H1 (cell line): ENCODE data around the gene PXDN. TPM values are rescaled to one million over a fixed set of nuclear protein-coding genes. Genes with fewer than 3 reads are reported as not detected.

Source experiments
- CTCF ChIA-PET: fragments of 300-600 bp; sonication (Branson Sonifier 250); formaldehyde crosslinking; loops from one replicate; lab custom pipeline; 2021; ENCODE audit not compliant: partially characterized antibody; lab: Charles Lee
- POLR2A ChIA-PET: fragments of 300-600 bp; sonication (Branson Sonifier 250); formaldehyde crosslinking; loops from one replicate; lab custom pipeline; 2021; ENCODE audit warnings: inconsistent platforms; ENCODE audit not compliant: partially characterized antibody; lab: Charles Lee
- DNase-seq, 2 experiments: peaks; one replicate each; pipeline versions ENCODE4 v3.0.0 to v3.0.0-alpha.2; 2010 to 2022; ENCODE audit warnings: low spot score in 2 of 2, low read depth in 1 of 2, mixed read lengths in 1 of 2
- FAIRE-seq: peaks from 2 replicates; lab custom pipeline; 2011; peaks lifted over from hg19 to GRCh38; lab: Jason Lieb, UNC
- H2AFZ ChIP-seq: 2 replicates; pipeline ENCODE4 v1.8.1; 2012; ENCODE audit warnings: low read length, inconsistent platforms
- H2AK5ac ChIP-seq: 2 replicates; pipeline ENCODE4 v1.6.1; 2013; ENCODE audit warnings: low read depth, low read length
- H2BK120ac ChIP-seq: replicated peaks from 2 replicates; pipeline ENCODE3; 2013; ENCODE audit warnings: low read depth, low read length, inconsistent platforms
- H2BK12ac ChIP-seq: 2 replicates; pipeline ENCODE4 v1.6.1; 2013; ENCODE audit warnings: low read depth, low read length
- H2BK15ac ChIP-seq: 2 replicates; pipeline ENCODE4 v1.6.1; 2013; ENCODE audit warnings: low read length
- H2BK20ac ChIP-seq: 2 replicates; pipeline ENCODE4 v1.6.1; 2013; ENCODE audit warnings: low read length
- H2BK5ac ChIP-seq: 2 replicates; pipeline ENCODE4 v1.6.1; 2013; ENCODE audit warnings: low read depth, low read length
- H3K14ac ChIP-seq: 2 replicates; pipeline ENCODE4 v1.6.1; 2013; ENCODE audit warnings: inconsistent platforms; ENCODE audit not compliant: insufficient read length
- H3K18ac ChIP-seq: 2 replicates; pipeline ENCODE4 v1.6.1; 2013; ENCODE audit warnings: low read length; ENCODE audit errors: extremely low read depth
- H3K23ac ChIP-seq: 2 replicates; pipeline ENCODE4 v1.6.1; 2013; ENCODE audit warnings: inconsistent platforms; ENCODE audit not compliant: insufficient read length
- H3K23me2 ChIP-seq: 2 replicates; pipeline ENCODE4 v1.6.1; 2013; ENCODE audit warnings: low read depth, low read length
- H3K27ac ChIP-seq: 2 replicates; pipeline ENCODE4 v1.6.1; 2011; ENCODE audit warnings: low read depth, low read length, inconsistent platforms
- H3K27me3 ChIP-seq, 4 experiments: replicated peaks in 1 of 4; 1 replicate in 1 of 4; 2 replicates in 3 of 4; pipeline versions ENCODE4 v1.6.1 to v1.8.1; 2011 to 2013; ENCODE audit warnings: low read length in 3 of 4, mild to moderate bottlenecking in 3 of 4, inconsistent platforms in 2 of 4, mixed read lengths in 2 of 4, moderate library complexity in 1 of 4; ENCODE audit not compliant: control insufficient read depth in 3 of 4, insufficient read depth in 3 of 4; ENCODE audit errors: extremely low read depth in 1 of 4
- H3K36me3 ChIP-seq, 4 experiments: 2 replicates each; pipeline versions ENCODE4 v1.6.1 to v1.8.1; 2011 to 2013; ENCODE audit warnings: mild to moderate bottlenecking in 4 of 4, low read length in 3 of 4, moderate library complexity in 2 of 4, control low read depth in 1 of 4, inconsistent platforms in 1 of 4; ENCODE audit not compliant: insufficient read depth in 4 of 4, control insufficient read depth in 2 of 4
- H3K4ac ChIP-seq: replicated peaks from 2 replicates; pipeline ENCODE3; 2013; ENCODE audit warnings: low read length, low read depth, mixed read lengths, inconsistent platforms; ENCODE audit not compliant: insufficient read length
- H3K4me1 ChIP-seq, 4 experiments: replicated peaks in 1 of 4; 1 replicate in 1 of 4; 2 replicates in 3 of 4; pipeline versions ENCODE4 v1.6.1 to v1.8.1; 2011 to 2013; ENCODE audit warnings: low read length in 3 of 4, inconsistent platforms in 2 of 4, mixed read lengths in 1 of 4; ENCODE audit not compliant: insufficient read depth in 4 of 4, control insufficient read depth in 3 of 4
- H3K4me2 ChIP-seq, 2 experiments: 2 replicates each; pipeline versions ENCODE4 v1.6.1 to v1.8.1; 2011 to 2013; ENCODE audit warnings: low read depth in 2 of 2, low read length in 2 of 2, control low read depth in 1 of 2, inconsistent platforms in 1 of 2, mild to moderate bottlenecking in 1 of 2; ENCODE audit not compliant: insufficient read depth in 1 of 2
- H3K4me3 ChIP-seq, 4 experiments: fragments of 200-600, 300-600 bp in 1 of 4; sonication (generic), shearing (Covaris generic), sonication (Bioruptor Twin) in 1 of 4; 2 replicates each; pipeline versions ENCODE4 v1.5.1 to v1.8.1; 2011 to 2016; ENCODE audit warnings: low read length in 4 of 4, low read depth in 3 of 4, control low read depth in 2 of 4, inconsistent platforms in 2 of 4, mild to moderate bottlenecking in 2 of 4, mixed read lengths in 1 of 4, moderate library complexity in 1 of 4; ENCODE audit not compliant: insufficient read depth in 2 of 4; ENCODE audit errors: extremely low read depth in 1 of 4
- H3K56ac ChIP-seq: replicated peaks from 2 replicates; pipeline ENCODE3; 2013; ENCODE audit warnings: low read depth, mild to moderate bottlenecking, mixed read lengths, low read length, inconsistent platforms; ENCODE audit not compliant: insufficient read length
- H3K79me1 ChIP-seq: 2 replicates; pipeline ENCODE4 v1.6.1; 2013; ENCODE audit warnings: low read depth, low read length, control low read depth
- H3K79me2 ChIP-seq, 2 experiments: 2 replicates each; pipeline versions ENCODE4 v1.6.1 to v1.8.1; 2012 to 2013; ENCODE audit warnings: low read length in 2 of 2, mild to moderate bottlenecking in 2 of 2, inconsistent platforms in 1 of 2; ENCODE audit not compliant: insufficient read depth in 2 of 2, control insufficient read depth in 1 of 2
- H3K9ac ChIP-seq, 4 experiments: replicated peaks in 1 of 4; 1 replicate in 1 of 4; 2 replicates in 3 of 4; pipeline versions ENCODE4 v1.6.1 to v1.8.1; 2011 to 2013; ENCODE audit warnings: low read depth in 3 of 4, low read length in 3 of 4, control low read depth in 2 of 4, mild to moderate bottlenecking in 2 of 4, moderate library complexity in 2 of 4, inconsistent platforms in 1 of 4; ENCODE audit errors: extremely low read depth in 1 of 4
- H3K9me3 ChIP-seq, 2 experiments: 2 replicates each; pipeline versions ENCODE4 v1.6.1 to v1.8.1; 2012 to 2013; ENCODE audit warnings: mild to moderate bottlenecking in 2 of 2, moderate library complexity in 2 of 2, control low read depth in 1 of 2, inconsistent platforms in 1 of 2, low read depth in 1 of 2, low read length in 1 of 2, mixed read lengths in 1 of 2; ENCODE audit not compliant: insufficient read depth in 2 of 2
- H4K20me1 ChIP-seq, 2 experiments: replicated peaks in 1 of 2; 2 replicates each; pipeline versions ENCODE3 to v1.8.1; 2011 to 2013; ENCODE audit warnings: inconsistent platforms in 2 of 2, low read length in 2 of 2, mild to moderate bottlenecking in 1 of 2; ENCODE audit not compliant: insufficient read depth in 2 of 2, control insufficient read depth in 1 of 2
- H4K5ac ChIP-seq: 2 replicates; pipeline ENCODE4 v1.6.1; 2013; ENCODE audit warnings: low read length, low read depth, mixed read lengths, inconsistent platforms; ENCODE audit not compliant: insufficient read length
- H4K8ac ChIP-seq: 2 replicates; pipeline ENCODE4 v1.8.0; 2013; ENCODE audit warnings: mild to moderate bottlenecking, moderate library complexity, low read length, inconsistent platforms; ENCODE audit not compliant: insufficient read depth; ENCODE audit errors: extremely low read depth
- H4K91ac ChIP-seq: replicated peaks from 2 replicates; pipeline ENCODE3; 2013; ENCODE audit warnings: low read length, mixed read lengths, inconsistent platforms; ENCODE audit not compliant: insufficient read length
- BACH1 ChIP-seq: IDR thresholded peaks from 2 replicates; pipeline ENCODE4 v1.6.1; 2012; ENCODE audit warnings: low read length, improper control_type of control experiment
- CBX5 ChIP-seq: fragments of 300-800, 300-1000 bp; sonication (generic); IDR thresholded peaks from 2 replicates; pipeline ENCODE4 v1.7.1; 2016; ENCODE audit warnings: antibody characterized with exemption, low read length, low read depth
- EGR1 ChIP-seq: IDR thresholded peaks from 2 replicates; pipeline ENCODE4 v1.6.1; 2011; ENCODE audit warnings: low read depth, low read length, borderline replicate concordance
- EP300 ChIP-seq, 2 experiments: IDR thresholded peaks; 1 replicate in 1 of 2; 2 replicates in 1 of 2; pipeline ENCODE4 v1.6.1; 2011 to 2012; ENCODE audit warnings: low read depth in 2 of 2, low read length in 2 of 2, mild to moderate bottlenecking in 2 of 2, borderline replicate concordance in 1 of 2, inconsistent platforms in 1 of 2, moderate library complexity in 1 of 2
- GTF2F1 ChIP-seq: IDR thresholded peaks from 2 replicates; pipeline ENCODE4 v1.6.1; 2012; ENCODE audit warnings: low read depth, low read length, improper control_type of control experiment, borderline replicate concordance
- POU5F1 ChIP-seq: IDR thresholded peaks from 2 replicates; pipeline ENCODE4 v1.6.1; 2011; ENCODE audit warnings: low read depth, mild to moderate bottlenecking, low read length, moderate library complexity
- SP4 ChIP-seq: IDR thresholded peaks from 2 replicates; pipeline ENCODE4 v1.6.1; 2012; ENCODE audit warnings: low read length, inconsistent platforms
- TAF1 ChIP-seq: IDR thresholded peaks from 2 replicates; pipeline ENCODE4 v1.6.1; 2011; ENCODE audit warnings: mild to moderate bottlenecking, low read depth, low read length
- TAF7 ChIP-seq: optimal IDR thresholded peaks from 2 replicates; pipeline ENCODE3; 2011; ENCODE audit warnings: low read depth, mild to moderate bottlenecking, inconsistent platforms, low read length, moderate library complexity, borderline replicate concordance
- WGBS, 2 experiments: shearing (Covaris generic) in 1 of 2; methylation state at CpG; one replicate each; pipeline versions ENCODE4 v1.1.6 to v1.1.7; 2013 to 2015; ENCODE audit warnings: low lambda C conversion rate in 2 of 2, mixed read lengths in 2 of 2, inconsistent platforms in 1 of 2, low coverage in 1 of 2, missing lambda C conversion rate in 1 of 2; ENCODE audit not compliant: insufficient replicate concordance in 2 of 2, insufficient coverage in 1 of 2, insufficient read length in 1 of 2; ENCODE audit errors: extremely low coverage in 1 of 2, missing lambda C conversion rate in 1 of 2; 5-methylcytosine and 5-hydroxymethylcytosine counted together
- polyA plus RNA-seq, 7 experiments: library from polyadenylated mRNA; depleted of rRNA in 3 of 7; stranded (reverse) in 5 of 7; unstranded in 2 of 7; fragments of >200 nt in 5 of 7; fragments of 200-250 nt in 2 of 7; gene quantifications; 1 replicate in 5 of 7; 2 replicates in 1 of 7; 4 replicates in 1 of 7; pipeline versions ENCODE4 v1.2.1 to v1.2.3, GENCODE V29; 2011 to 2013; ENCODE audit warnings: missing spikeins in 2 of 7, mixed read lengths in 2 of 7
- total RNA-seq: library from RNA; stranded (reverse); fragmentation: NEBNext Ultra II Directional; extraction: Animal tissue kit (Norgen Biotek cat#: 25700); gene quantifications from 2 replicates; pipeline ENCODE4 v1.2.1, GENCODE V29; 2021

The PXDN gene
- total and polyA plus RNA-seq, 2 of the 8 experiments (the other 6 are each of a cell fraction or from before 2014, with no cell fraction given), result 104 to 141 TPM

DNA sequence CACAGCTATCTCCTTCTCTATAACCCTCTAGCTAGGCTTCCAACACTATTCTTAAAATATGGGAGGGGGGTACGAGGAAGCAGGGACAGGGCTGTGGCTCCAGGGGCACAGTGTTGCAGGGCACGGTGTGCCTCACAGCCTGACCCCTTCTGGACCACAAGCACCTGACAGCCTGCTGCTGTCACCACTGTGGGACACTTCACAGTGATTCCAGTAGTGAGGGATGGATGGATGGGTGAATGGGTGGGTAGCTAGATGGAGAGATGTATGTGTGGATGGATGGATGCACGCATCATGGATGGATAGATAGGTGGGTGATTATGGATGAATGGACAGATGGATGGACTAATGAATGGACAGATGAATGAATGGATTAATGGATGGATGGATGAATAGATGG is 21.6 kb downstream of the PXDN start:
- no peak overlapping the region for H2BK20ac ChIP-seq
- H3K4me1 ChIP-seq, result peaks cover 0 to 10% (median under 1%) of the 10 kb centered on the region in 4 experiments; a peak in 3 of 7 replicates
- H3K79me1 ChIP-seq, result peaks cover 25% of the 10 kb centered on the region
- H2BK12ac ChIP-seq, result no peak overlapping the region
- ChIA-PET POLR2A (no interaction called here), CTCF (interaction anchor here (1.3 to 2.2 kb wide), 2 partner anchors 9 to 28 kb away, joined by 5 to 9 read pairs; no protein-coding TSS in a partner anchor)
- H3K23me2 ChIP-seq, result peaks cover 15% of the 10 kb centered on the region; the same call in 1 of the 2 replicates
- H3K27ac ChIP-seq, result no peak overlapping the region
- H2AFZ ChIP-seq, result no peak overlapping the region
- 93% methylated on average over 3 of the region's 3 CpGs; no CpG with 5 or more reads in 1 of the 2 experiments for WGBS, 2 experiments
- no peaks in the 10 kb centered on the region for H3K36me3 ChIP-seq
- H3K56ac ChIP-seq, result peak overlapping the region; percentile 95
- no peak overlapping the region for H3K14ac ChIP-seq
- no peak overlapping the region for H4K8ac ChIP-seq
- H2BK15ac ChIP-seq, result no peak overlapping the region
- no peak overlapping the region for H4K91ac ChIP-seq
- no peaks in the 10 kb centered on the region for H3K27me3 ChIP-seq
- H3K18ac ChIP-seq, result no peak overlapping the region
- TF ChIP-seq GTF2F1 (no peak), TAF1 (no peak), EP300 (IDR thresholded peaks at IDR 0.05; ENCODE audit: borderline replicate concordance in 1 of 2, low read depth in 2 of 2, low read length in 2 of 2) (no peak), BACH1 (no peak), TAF7 (no peak), CBX5 (no peak), POU5F1 (no peak), SP4 (no peak), EGR1 (no peak)
- H3K79me2 ChIP-seq, result peaks cover 9 to 64% of the 10 kb centered on the region in 2 experiments
- no peak overlapping the region for H3K4me2 ChIP-seq
- no peak overlapping the region for H3K4me3 ChIP-seq
- no peaks in the 10 kb centered on the region for H3K9me3 ChIP-seq
- no peak overlapping the region for H2AK5ac ChIP-seq
- no peak overlapping the region for H3K23ac ChIP-seq
- H3K9ac ChIP-seq, result no peak overlapping the region
- FAIRE-seq (no peak), DNase-seq (no peak)
- no peak overlapping the region for H3K4ac ChIP-seq
- H2BK5ac ChIP-seq, result no peak overlapping the region
- no peak overlapping the region for H2BK120ac ChIP-seq
- H4K20me1 ChIP-seq, result peaks cover 4 to 24% of the 10 kb centered on the region in 2 experiments
- H4K5ac ChIP-seq, result no peak overlapping the region
